Activated CD4-positive, alpha-beta T cell treated with anti-CD3 and anti-CD28 coated beads, Interleukin-2, amount 50 U/mL, for 24 hours (primary cell): Measurements from ENCODE around the gene GALNT9.
"Not testable (repeated sequence)": the region's sequence is repeated elsewhere in the genome, so short reads cannot be mapped to it uniquely, and the experiment has no call there.

Experiments
- DNase-seq, 2 donors: peaks; one replicate each; pipeline ENCODE4 v3.0.0-alpha.2; 2020; ENCODE audit warnings: low read depth in 1 of 2, low spot score in 1 of 2

The GALNT9 gene

DNA sequence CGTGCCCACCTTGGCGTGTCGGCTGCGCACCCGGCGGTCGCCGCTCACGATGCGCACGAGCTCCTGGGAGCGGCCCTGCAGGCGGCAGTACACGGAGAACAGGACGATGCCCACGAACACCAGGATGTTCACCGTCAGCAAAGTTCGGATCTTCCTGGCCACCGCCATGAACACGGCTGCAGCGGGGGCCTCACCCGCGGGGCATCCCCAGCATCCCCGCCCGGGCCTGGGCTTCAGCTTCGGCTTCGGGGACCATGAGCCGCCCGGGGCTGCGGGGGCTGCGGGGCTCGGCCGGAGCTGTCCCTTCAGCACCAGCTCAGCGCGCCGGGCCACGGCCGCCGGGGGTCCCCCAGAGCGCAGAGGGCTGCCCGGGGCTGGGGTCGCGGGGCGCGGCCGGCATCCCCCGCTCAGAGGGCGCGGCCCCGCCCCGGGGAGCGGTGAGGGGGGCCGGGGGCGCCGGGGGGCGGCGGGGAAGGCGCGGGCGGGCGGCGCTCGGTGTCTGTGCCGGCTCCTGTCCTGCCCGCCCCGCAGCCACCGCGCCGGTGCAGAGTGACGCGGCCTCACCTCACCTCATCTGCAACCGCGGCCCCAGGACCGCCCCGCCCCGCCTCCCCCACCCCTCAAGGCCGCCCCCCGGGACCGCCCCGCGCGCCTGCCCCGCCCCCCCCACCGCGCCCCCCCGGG is at the start of gene GALNT9:
GALNT9 (minus strand) TSS at position 554 of the 684 bp plus-strand sequence; CDS start at position 168, 386 bp downstream.
- no peak for DNase-seq

DNA sequence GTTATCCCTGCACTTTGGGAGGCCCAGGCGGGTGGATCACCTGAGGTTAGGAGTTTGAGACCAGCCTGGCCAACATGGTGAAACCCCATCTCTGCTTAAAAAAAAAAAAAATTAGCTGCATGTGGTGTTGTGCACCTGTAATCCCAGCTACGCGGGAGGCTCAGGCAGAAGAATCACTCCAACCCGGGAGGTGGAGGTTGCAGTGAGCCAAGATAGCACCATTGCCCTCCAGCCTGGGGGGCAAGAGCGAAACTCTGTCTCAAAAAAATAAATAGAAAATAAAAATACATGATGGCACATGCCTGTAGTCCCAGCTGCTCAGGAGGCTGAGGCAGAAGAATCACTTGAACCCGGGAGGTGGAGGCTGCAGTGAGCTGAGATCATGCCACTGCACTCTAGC is 49.7 kb upstream of the GALNT9 start:
- not testable (repeated sequence) for DNase-seq

DNA sequence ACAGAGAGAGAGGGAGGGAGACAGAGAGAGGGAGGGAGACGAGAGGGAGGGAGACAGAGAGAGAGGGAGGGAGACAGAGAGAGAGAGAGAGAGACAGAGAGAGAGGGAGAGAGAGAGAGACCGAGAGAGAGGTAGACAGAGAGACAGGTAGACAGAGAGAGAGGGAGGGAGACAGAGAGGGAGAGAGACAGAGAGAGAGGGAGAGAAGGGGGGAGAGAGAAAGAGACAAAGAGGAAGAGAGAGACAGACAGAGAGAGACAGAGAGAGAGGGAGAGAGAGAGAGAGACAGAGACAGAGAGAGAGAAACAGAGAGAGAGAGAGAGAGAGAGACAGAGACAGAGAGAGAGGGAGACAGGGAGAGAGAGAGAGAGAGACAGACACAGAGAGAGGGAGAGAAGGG is 47.8 kb upstream of the GALNT9 start:
- no peak for DNase-seq

DNA sequence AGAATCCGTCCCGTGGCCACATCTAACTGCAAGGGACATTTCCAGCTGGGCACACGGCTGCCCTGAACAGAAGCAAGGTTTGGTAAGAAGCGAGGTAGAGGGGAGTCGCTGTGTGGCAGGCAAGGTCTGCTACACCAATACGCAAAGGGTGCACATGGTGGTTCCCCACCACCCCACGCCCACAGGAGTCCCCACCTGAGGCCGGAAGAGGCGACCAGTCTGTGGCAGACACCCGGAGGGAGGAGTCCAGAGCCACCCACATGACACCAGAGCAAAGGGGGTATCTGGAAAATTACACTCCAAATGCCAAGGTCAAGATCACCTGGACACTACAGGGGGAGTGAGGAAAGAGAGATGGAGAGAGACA is 47.1 kb upstream of the GALNT9 start:
- DNase-seq: no peak

DNA sequence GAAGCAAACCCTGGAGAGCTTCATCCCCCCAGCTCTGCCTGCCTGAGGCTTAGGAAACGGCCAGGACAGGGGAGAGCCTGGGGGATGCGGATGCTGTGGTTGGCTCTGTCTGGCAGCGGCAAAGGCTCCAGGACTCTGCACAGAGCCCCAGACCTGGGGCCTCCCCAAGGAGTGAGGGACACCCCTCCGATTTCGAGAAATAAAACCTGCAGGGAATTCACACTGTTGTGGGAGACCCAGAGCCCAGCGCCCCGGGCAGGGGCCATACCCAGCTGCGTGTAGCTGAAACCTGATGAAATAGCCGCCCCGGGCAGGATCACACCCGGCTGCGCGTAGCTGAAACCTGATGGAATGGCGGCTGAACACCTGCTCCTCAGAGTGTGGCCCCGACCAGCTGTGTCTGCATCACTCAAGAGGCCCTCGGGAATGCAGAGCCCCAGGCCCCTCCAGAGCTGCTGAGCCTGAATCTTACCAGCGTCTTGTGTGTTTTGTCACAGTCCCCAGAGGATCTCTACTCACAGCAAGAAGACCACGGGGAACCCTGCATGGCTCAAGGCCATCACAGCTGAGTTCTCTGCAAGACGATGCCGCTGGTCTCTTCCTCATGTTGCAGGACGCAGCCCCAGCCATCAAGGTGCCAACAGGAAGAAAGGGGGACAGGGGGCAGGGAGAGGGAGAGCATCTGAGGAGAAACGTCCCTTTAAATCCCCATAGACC is 46.5 kb upstream of the GALNT9 start:
- no peak for DNase-seq

DNA sequence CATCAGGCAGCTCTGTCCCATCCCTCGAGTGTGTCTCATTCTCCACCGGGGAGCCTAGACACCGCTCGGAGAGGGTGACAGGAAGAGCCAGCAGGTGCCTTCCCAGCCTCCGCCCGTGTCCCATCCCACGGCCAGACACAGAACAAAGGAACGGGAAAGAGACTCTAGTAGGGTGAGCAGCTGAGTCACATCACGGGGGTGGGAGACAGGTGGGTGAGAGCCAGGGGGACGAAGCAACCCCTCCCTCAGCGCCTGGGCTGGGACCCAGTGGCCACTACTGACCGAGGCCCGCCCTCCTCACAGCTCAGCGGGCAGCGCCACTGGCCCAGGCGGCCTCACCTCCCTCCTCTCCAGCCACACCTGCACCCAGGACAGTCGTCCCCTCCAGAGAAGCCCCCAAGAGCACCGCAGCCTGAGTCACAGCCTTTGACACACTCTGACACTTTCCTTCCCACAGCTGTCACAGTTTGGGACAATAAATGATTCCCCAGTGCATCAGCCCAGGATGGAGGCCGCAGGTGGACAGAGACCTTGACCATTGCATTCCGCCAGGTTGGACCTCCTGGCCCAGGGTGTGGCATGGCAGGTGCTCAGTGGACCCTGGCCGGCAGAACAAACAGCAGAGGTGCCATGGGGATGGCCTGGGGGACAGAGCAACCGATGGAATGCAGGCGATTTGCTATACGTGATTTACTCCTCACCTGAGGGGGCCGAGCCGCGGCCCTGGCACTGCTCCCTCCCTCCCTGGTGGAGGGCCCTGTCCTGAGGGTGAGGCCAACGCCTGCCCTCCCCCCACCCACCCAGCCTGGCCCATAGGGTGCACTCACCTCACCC is 45.4 kb upstream of the GALNT9 start:
- no peak for DNase-seq

DNA sequence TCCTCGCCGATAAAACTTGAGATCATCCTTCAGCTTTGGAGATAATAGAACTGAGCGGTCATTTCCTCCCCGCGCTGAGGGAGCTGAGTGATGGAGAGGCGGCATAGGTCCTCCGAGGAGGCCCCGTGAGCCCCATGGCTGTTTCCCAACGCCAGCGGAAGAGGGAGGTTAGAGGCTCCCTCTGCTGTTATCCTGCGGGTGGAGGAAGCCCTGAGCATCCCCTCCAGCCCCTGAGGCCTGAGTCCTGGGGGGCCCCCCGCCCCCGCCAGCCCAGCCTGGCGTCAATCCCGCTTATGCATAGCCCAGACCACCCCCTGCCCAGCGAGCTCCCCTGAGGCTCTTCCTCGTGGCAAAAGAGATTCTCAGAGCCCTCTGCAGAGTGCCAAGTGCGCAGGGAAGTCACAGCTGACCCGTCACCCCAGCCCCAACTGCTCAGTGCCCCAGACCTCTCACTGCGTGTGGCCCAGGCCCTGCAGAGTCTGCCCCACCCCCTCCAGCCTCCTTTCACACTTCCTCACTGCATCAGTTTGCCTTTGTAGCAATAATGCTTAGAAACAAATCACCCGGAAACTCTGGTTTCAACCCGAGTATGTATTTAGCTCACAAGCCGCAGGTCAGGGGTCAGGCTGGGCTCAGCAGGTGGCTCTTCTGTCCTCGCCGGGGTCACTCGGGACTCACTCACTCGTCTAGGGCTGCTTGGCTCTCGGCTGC is 44.7 kb upstream of the GALNT9 start:
- DNase-seq: no peak

DNA sequence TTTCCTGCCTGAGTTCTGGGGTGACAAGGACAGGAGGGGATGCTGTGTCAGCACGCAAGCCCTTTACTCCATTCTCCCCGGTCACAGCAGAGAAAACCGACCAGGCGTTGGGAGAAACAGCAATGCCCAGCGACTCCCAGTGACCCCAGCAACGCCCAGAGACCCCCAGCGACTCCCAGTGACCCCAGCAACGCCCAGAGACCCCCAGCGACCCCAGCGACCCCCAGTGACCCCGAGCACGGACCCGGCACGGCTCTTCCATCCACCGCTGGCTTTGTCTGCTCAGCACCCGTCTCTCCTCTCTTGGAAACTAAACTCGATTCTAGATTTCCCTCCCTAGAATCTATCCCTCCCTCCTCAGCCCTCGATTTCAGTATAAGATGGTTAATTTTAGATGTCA is 38.5 kb upstream of the GALNT9 start:
- no peak for DNase-seq

DNA sequence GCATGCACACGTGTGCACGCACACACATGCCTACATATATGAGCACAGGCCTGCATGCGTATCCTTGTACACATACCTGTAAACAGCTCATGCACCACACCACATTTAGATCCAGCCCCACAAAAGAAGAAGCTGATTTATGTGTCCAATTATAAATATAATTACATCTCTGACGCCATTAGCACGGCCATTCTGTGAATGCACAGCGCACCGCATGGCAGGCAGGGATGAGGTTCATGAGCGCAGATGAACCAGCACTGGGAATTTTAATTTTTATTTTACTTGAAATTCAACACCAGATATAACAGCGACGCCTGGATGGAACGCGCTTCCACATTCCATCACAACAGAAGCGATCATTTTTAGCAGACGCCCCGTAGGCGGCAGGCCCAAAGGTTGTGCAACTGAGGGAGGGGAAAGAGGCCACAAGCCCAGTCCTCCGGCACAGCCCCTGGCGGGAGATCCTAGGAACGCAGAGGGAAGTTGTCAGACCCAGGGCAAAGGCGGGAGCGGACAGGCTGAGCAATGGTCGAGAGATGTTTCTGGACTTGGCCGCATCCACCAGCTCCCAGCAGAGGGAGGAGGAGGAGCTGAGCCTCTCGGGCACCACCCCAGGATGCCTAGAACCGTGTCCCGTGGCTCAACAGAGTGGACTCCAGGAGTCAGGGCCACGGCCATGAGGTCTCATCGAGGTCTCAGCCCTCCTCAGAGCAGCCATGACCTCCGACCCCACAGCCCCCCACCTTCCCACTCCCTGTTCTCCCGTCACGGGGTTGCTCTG is 37.9 kb upstream of the GALNT9 start:
- DNase-seq: no peak

DNA sequence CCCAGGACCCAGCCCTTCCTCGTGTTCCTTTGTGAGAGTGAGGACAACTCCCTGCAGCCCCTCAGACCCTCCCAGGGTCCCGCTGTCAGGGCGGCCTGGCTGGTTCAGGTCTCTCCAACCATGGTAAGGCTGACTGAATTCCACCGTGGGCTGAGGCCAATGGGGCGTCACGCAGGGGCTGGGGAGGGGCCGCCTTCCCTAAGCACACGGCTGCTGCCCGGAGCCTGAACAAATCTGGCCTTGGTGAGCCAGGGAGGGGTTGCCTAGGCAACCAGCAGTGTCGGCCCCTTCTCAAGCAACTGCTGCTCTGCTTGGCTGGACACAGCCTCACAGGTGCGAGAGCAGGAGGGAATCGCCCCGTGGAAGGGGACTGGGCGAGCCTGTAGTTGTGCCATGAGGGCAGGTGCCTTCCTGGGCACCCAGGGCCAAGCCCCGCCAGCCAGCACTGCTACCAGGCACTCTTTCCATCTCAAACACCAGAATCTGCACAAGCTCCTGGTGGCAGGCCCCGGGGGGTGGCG is 37.0 kb upstream of the GALNT9 start:
- DNase-seq: no peak

DNA sequence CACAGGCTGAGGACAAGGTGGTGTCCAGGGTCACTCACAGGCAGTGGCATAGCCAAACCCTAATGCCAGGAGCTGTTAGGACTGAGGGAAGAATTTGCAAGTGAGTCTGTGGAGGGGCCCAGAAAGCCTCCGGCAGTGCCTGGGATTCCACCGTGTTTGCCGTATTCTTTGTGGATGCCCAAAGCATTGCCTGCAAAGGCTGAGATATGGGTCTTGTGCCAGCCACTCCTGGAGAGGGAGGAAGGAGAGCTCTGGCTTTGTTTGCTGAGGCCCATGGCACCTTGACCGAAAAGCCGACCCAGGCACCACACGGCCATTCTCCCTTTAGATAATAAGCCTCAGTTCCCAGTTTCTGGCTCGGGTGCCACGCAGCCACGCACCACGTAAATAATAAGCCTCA is 35.8 kb upstream of the GALNT9 start:
- DNase-seq: no peak

DNA sequence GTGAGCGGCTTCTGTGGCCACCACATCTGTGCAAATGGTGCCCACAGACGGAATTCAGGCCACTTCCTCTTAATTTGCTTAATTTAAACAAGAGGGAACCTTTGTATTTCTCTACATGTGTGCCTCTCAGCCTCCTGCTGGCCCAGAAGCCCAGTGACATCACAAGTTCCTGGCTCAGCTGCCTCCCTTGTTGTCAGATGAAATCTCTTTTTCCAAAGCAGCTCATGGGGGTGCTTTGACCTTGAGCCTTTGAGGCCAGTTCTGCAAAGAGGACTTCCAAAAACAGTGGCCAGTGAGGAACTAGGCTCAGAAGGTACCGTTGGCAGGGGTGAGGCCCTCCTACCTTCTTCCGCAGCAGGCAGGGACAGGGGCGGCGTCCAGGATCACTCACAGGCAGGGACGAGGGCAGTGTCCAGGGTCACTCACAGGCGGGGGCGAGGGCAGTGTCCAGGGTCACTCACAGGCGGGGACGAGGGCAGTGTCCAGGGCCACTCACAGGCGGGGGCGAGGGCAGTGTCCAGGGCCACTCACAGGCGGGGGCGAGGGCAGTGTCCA is 35.0 kb upstream of the GALNT9 start:
- no peak for DNase-seq

DNA sequence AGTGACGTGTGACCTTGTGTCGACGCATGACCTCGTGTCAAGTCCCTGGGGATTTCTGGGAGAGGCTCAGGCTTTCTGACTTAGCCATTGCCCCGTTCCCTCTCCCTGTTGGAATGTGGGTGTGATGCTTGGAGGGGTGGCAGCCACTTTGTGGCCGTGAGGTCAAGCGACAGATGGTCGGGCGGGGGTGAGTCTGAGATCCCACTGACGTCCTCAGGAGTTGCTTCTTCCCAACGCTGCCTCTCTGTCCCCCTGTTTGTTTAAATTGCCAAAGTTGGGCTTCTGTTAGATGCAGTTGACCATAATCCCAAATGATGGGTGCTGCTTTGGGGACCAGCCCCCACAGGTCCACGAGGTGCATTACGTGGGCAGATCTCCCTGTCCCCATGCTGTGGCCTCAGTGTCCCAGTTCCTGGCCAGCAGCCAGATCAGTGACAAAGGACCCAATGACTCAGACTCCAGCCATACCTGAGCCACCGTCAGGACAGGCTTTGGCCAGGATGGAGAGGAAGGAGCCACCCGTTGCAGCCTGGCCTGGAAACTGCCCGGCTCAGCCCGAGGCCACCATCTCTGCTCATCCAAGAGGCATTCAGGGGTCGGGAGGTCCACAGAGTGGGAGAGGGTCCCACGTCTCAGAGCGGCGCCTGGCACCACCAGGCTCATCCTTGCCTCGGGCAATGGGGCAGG is 34.4 kb upstream of the GALNT9 start:
- DNase-seq: no peak

DNA sequence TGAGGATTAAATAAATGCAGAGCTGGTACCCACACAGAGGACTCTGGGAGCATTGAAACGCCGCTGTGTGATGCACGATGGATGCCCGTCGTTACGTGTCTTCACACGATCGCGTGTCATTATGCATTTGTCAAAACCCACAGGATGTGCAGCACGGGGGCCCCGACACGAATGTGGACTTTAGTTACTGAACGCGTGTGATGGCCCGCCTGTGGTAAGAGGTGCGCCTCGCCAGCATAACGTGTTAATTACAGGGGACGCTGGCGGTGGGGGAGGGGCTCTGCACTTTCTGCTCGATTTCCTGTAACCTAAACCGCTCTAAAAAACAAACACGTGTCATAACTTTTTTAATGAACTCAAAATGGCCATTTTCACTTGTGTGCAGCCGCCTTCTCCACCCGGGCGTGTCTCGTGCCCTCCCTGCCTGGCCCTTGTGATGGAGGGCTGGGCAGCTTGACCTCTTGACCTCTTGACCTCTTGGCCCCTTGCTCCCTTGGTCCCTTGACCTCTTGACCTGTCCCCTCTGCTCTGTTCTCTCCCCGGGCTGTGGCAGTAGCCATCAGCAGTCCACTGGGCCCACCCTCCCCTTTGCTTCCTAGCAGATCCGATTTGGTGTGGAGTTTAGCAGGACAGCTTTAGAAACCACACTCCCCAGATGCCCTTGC is 33.7 kb upstream of the GALNT9 start:
- DNase-seq: no peak

DNA sequence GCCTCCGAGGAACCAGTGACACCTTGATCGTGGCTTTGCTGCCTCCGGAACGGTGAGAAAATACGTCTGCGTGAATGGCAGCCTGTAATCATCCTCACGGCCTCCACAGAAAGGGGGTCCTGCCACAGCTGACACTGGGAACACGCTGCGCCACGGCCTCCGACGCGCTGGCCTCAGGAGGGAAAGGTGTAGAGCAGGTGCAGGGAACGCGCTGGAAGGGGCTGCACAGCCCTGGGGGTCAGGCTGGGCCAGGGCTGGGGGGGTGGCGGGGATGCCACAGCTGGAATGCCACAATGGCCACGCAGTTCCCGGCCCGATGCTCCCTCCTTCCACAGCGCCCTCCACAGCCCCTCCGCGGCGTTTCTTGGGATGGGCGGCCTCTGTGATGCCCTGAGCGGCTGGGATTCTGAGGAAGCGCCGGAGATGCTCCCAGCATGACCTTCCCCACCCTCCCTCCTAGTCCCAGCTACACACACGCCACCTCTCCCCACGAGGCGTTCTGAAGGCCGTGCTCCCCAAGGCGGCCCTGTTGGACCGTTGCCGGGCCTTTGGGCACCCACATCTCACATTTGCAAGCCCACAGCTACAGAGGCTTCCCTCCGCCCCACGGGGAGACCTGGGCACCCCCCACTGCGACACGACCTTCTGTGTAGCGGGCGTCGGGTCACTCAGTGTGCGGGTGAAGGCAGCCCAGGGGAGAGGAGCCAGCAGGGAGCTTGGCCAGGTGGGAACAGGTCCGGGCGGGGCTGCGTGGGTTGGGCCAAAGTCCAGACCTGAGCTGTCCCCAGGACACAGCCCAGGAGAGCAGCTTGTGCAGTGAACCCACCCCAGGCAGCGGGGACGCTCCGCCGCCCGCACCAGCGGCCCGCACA is 31.8 kb upstream of the GALNT9 start:
- DNase-seq: no peak

DNA sequence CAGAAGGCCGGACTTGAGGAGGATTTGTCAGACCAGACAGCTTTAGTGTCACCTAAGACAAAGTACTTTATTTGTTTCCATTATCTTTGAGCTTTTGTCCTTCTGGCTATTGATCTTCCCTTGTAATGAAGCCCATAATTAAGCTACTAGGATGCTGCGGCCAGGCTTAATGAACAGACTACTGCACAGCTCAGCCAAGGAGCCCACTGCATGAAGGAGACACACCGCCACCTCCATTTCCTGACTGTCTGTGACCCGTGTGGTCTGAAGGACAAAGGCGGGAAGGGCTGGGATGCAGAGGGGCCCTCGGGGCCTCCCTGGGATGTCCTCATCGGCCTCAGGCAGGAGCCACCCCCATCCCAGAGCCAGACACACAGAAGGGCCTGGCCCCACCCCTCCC is 31.0 kb upstream of the GALNT9 start:
- DNase-seq: no peak

DNA sequence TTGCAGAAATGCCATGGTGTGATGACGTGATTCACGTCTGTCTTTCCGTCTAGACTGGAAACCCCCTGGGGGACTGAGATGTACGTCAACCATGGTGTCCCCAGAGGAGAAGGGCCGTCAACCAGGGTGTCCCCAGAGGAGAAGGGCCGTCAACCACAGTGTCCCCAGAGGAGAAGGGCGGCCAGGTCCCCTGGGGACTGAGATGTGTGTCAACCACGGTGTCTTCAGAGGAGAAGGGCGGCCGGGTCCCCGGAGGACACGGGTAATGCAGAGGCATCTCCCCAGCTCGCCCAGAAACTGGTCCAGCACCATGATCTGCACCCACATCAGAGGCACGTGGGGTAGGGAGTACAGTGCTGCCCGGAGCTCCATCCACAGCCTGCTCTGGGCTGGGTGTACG is 30.6 kb upstream of the GALNT9 start:
- DNase-seq: no peak

DNA sequence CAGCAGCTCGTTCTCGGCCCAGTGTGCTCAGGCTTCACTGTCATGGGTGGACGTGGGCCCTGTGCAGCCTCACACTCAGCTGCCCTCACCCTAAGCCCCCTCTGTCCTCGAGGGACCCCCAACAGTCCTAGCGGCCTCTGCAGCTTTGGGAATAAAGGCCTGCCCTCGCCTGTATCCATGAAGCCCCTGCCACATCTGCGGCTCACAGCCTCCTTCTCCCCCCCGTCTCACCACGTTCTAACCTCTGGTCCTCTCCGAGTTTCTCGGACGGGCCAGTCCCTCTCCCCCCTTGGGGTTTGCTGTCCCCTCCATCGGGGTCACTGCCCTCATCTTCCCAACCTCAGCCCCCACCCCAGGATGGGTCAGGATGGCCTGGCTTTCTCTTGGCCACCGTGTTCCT is 30.2 kb upstream of the GALNT9 start:
- DNase-seq: no peak
